ENCODE results near the gene TMEM120B. TPM values are rescaled to one million over a fixed set of nuclear protein-coding genes. Genes with fewer than 3 reads are reported as not detected.

The TMEM120B gene
- total and polyA plus RNA-seq, 2 of the 13 experiments (the other 11 are each of a cell fraction or from before 2014, with no cell fraction given): 7.1 to 12.9 TPM

GRCh38 chr12:121799842-121800693, 87.5 kb downstream of the TMEM120B start (continued):
- TF ChIP-seq PAXIP1 (CRISPR knock-in tag; conservative IDR thresholded peaks at IDR 0.05): peak; percentile 71
- no peak for TF ChIP-seq TGIF2 (CRISPR knock-in tag; IDR thresholded peaks at IDR 0.05)
- TF ChIP-seq PCBP2 (optimal IDR thresholded peaks at IDR 0.05; ENCODE audit: low read depth, low read length, poor library complexity, severe bottlenecking): no peak
- TF ChIP-seq ZNF747 (CRISPR knock-in tag; IDR thresholded peaks at IDR 0.05; ENCODE audit: borderline replicate concordance): no peak
- TF ChIP-seq TMF1 (CRISPR knock-in tag; IDR thresholded peaks at IDR 0.05; ENCODE audit: low read depth): no peak
- peak; percentile 95 for TF ChIP-seq RBFOX2 (IDR thresholded peaks at IDR 0.05; ENCODE audit: low read depth, low read length)
- TF ChIP-seq ZBTB38 (CRISPR knock-in tag; IDR thresholded peaks at IDR 0.05): no peak; the same call in 1 of the 2 replicates
- TF ChIP-seq MAFK (conservative IDR thresholded peaks at IDR 0.05 in 1 of 2, IDR thresholded peaks at IDR 0.05 in 1 of 2; ENCODE audit: low read length in 2 of 2): no peak
- TF ChIP-seq JUND (CRISPR knock-in tag; IDR thresholded peaks at IDR 0.05): no peak
- TF ChIP-seq ZNF737 (CRISPR knock-in tag; IDR thresholded peaks at IDR 0.05; ENCODE audit: borderline replicate concordance): no peak
- TF ChIP-seq DR1 (CRISPR knock-in tag; IDR thresholded peaks at IDR 0.05): peak; percentile 43; the same call in 1 of the 2 replicates
- TF ChIP-seq ZMYM4 (CRISPR knock-in tag; IDR thresholded peaks at IDR 0.05): no peak; the same call in 1 of the 2 replicates
- TF ChIP-seq ZSCAN21 (CRISPR knock-in tag; IDR thresholded peaks at IDR 0.05; ENCODE audit: borderline replicate concordance): no peak
- TF ChIP-seq GATAD2A (CRISPR knock-in tag; IDR thresholded peaks at IDR 0.05): peak; percentile 57; the same call in 1 of the 2 replicates
- TF ChIP-seq MAFF (IDR thresholded peaks at IDR 0.05; ENCODE audit: low read depth, low read length): no peak
- TF ChIP-seq HMG20A (CRISPR knock-in tag; IDR thresholded peaks at IDR 0.05; ENCODE audit: borderline replicate concordance): no peak
- TF ChIP-seq ZNF225 (CRISPR knock-in tag; IDR thresholded peaks at IDR 0.05): no peak
- TF ChIP-seq, protein P1, sequence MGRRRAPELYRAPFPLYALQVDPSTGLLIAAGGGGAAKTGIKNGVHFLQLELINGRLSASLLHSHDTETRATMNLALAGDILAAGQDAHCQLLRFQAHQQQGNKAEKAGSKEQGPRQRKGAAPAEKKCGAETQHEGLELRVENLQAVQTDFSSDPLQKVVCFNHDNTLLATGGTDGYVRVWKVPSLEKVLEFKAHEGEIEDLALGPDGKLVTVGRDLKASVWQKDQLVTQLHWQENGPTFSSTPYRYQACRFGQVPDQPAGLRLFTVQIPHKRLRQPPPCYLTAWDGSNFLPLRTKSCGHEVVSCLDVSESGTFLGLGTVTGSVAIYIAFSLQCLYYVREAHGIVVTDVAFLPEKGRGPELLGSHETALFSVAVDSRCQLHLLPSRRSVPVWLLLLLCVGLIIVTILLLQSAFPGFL (CRISPR knock-in tag; IDR thresholded peaks at IDR 0.05): no peak
- TF ChIP-seq HNRNPK (IDR thresholded peaks at IDR 0.05; ENCODE audit: low read depth, low read length, poor library complexity, severe bottlenecking): peak; percentile 61
- TF ChIP-seq, protein P2, sequence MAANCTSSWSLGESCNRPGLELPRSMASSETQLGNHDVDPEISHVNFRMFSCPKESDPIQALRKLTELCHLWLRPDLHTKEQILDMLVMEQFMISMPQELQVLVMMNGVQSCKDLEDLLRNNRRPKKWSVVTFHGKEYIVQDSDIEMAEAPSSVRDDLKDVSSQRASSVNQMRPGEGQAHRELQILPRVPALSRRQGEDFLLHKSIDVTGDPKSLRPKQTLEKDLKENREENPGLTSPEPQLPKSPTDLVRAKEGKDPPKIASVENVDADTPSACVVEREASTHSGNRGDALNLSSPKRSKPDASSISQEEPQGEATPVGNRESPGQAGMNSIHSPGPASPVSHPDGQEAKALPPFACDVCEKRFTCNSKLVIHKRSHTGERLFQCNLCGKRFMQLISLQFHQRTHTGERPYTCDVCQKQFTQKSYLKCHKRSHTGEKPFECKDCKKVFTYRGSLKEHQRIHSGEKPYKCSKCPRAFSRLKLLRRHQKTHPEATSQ (CRISPR knock-in tag; IDR thresholded peaks at IDR 0.05; ENCODE audit: borderline replicate concordance): no peak
- TF ChIP-seq CHD2 (IDR thresholded peaks at IDR 0.05; ENCODE audit: low read depth, low read length): no peak
- TF ChIP-seq ZNF619 (CRISPR knock-in tag; IDR thresholded peaks at IDR 0.05): no peak
- TF ChIP-seq ZNF256 (CRISPR knock-in tag; conservative IDR thresholded peaks at IDR 0.05): no peak; the same call in 1 of the 2 replicates
- no peak for TF ChIP-seq NONO (IDR thresholded peaks at IDR 0.05)
- TF ChIP-seq NONO (CRISPR knock-in tag; conservative IDR thresholded peaks at IDR 0.05): no peak
